DND-41 (cell line): Measurements from ENCODE around the gene CCDC32.

Experiments
- ATAC-seq: fragments of 200-7000 bp; cut with Tn5 transposase; 3 replicates; pipeline ENCODE4 v1.9.1; 2021; ENCODE audit warnings: low read depth; ENCODE audit not compliant: insufficient read depth
- DNase-seq: peaks from one replicate; pipeline ENCODE4 v3.0.0-alpha.2; 2020
- H2AFZ ChIP-seq: 2 replicates; pipeline ENCODE4 v1.6.0; 2012; ENCODE audit warnings: low read depth, low read length
- H3K27ac ChIP-seq: 2 replicates; pipeline ENCODE4 v1.5.1; 2012; ENCODE audit warnings: low read length, inconsistent platforms
- H3K27me3 ChIP-seq: fragments of 200-600 bp; sonication (generic); 2 replicates; pipeline ENCODE4 v1.6.0; 2012; ENCODE audit warnings: low read length, mild to moderate bottlenecking, inconsistent platforms; ENCODE audit not compliant: insufficient read depth, poor library complexity
- H3K36me3 ChIP-seq: 2 replicates; pipeline ENCODE4 v1.5.1; 2012; ENCODE audit warnings: low read length, inconsistent platforms; ENCODE audit not compliant: insufficient read depth
- H3K4me1 ChIP-seq: 2 replicates; pipeline ENCODE4 v1.5.1; 2012; ENCODE audit warnings: mild to moderate bottlenecking, low read length; ENCODE audit not compliant: insufficient read depth
- H3K4me2 ChIP-seq: 2 replicates; pipeline ENCODE4 v1.6.0; 2012; ENCODE audit warnings: mild to moderate bottlenecking, moderate library complexity, low read length, inconsistent platforms; ENCODE audit not compliant: insufficient read depth
- H3K4me3 ChIP-seq, 2 experiments: fragments of 200-600 bp in 1 of 2; shearing (Covaris generic) in 1 of 2; 2 replicates each; pipeline ENCODE4 v1.5.1; 2012 to 2016; ENCODE audit warnings: inconsistent platforms in 2 of 2, low read length in 2 of 2, mild to moderate bottlenecking in 2 of 2, low read depth in 1 of 2, moderate library complexity in 1 of 2
- H3K79me2 ChIP-seq: 2 replicates; pipeline ENCODE4 v1.6.0; 2012; ENCODE audit warnings: low read length, inconsistent platforms; ENCODE audit not compliant: insufficient read depth
- H3K9ac ChIP-seq: 2 replicates; pipeline ENCODE4 v1.6.0; 2012; ENCODE audit warnings: low read depth, mild to moderate bottlenecking, inconsistent platforms, low read length, moderate library complexity
- H3K9me3 ChIP-seq: 2 replicates; pipeline ENCODE4 v1.5.1; 2012; ENCODE audit warnings: low read length, moderate library complexity, mild to moderate bottlenecking, inconsistent platforms; ENCODE audit not compliant: insufficient read depth, severe bottlenecking
- H4K20me1 ChIP-seq: 2 replicates; pipeline ENCODE4 v1.6.0; 2012; ENCODE audit warnings: low read length; ENCODE audit not compliant: insufficient read depth
- CTCF ChIP-seq: IDR thresholded peaks from 2 replicates; pipeline ENCODE4 v1.5.1; 2012; ENCODE audit warnings: borderline replicate concordance, low read length, moderate library complexity, mild to moderate bottlenecking; ENCODE audit not compliant: poor library complexity, severe bottlenecking; ENCODE audit errors: extremely low read depth
- EZH2 ChIP-seq: IDR thresholded peaks from 3 replicates; pipeline ENCODE4 v1.6.1; 2012; ENCODE audit warnings: borderline replicate concordance, low read depth, mild to moderate bottlenecking, moderate library complexity, low read length, inconsistent platforms; ENCODE audit not compliant: severe bottlenecking

The CCDC32 gene

GRCh38 chr15:40564591-40565332 is at the start of gene CCDC32:
TSS of gene CCDC32 (minus strand) at chr15:40565042. CDS start at chr15:40563015, 2,027 bp downstream.
- DNase-seq (peak; percentile 96), ATAC-seq (peak; percentile 97)
- TF ChIP-seq CTCF, result no peak
- no peak for TF ChIP-seq EZH2
- Histone ChIP-seq H2AFZ (peak within 1 kb of the TSS; percentile 80), H3K9me3 (no peaks in the 10 kb centered on the region), H3K9ac (peak within 1 kb of the TSS; percentile 68), H3K4me1 (peaks cover 36% of the 10 kb centered on the region), H3K27me3 (no peaks in the 10 kb centered on the region), H3K4me3 (peak within 1 kb of the TSS; percentile 58 to 80; a peak in 3 of 4 replicates), H3K4me2 (peak within 1 kb of the TSS; percentile 70), H3K36me3 (peaks cover 4% of the 10 kb centered on the region; the same call in 1 of the 2 replicates), H4K20me1 (no peaks in the 10 kb centered on the region), H3K27ac (peak within 1 kb of the TSS; percentile 73), H3K79me2 (peaks cover 24% of the 10 kb centered on the region)

- Histone ChIP-seq H3K27me3 (no peaks in the 10 kb centered on the region), H3K9ac (no peak overlapping the region), H3K4me1 (no peaks in the 10 kb centered on the region), H4K20me1 (no peaks in the 10 kb centered on the region), H2AFZ (no peak overlapping the region), H3K79me2 (no peaks in the 10 kb centered on the region), H3K4me3 (no peak overlapping the region), H3K4me2 (no peak overlapping the region), H3K36me3 (peaks cover 66% of the 10 kb centered on the region), H3K27ac (no peak overlapping the region), H3K9me3 (no peaks in the 10 kb centered on the region)
- ATAC-seq, result no peak
- DNase-seq, result no peak
- TF ChIP-seq CTCF (no peak), EZH2 (no peak)
Observed at GRCh38 chr15:40613080-40613479, 48.2 kb upstream of the CCDC32 start.

GRCh38 chr15:40603935-40604334 is 39.1 kb upstream of the CCDC32 start:
- H3K36me3 ChIP-seq, result peaks cover 53% of the 10 kb centered on the region
- H3K4me1 ChIP-seq, result peaks cover 3% of the 10 kb centered on the region; the same call in 1 of the 2 replicates
- TF ChIP-seq CTCF, result no peak
- TF ChIP-seq EZH2, result no peak
- H3K4me3 ChIP-seq, result no peak overlapping the region
- DNase-seq (no peak), ATAC-seq (no peak)
- peaks cover 7% of the 10 kb centered on the region; the same call in 1 of the 2 replicates for H4K20me1 ChIP-seq
- H3K4me2 ChIP-seq, result no peak overlapping the region
- H3K79me2 ChIP-seq, result peaks cover 69% of the 10 kb centered on the region
- no peak overlapping the region for H3K9ac ChIP-seq
- H3K27ac ChIP-seq, result no peak overlapping the region
- no peaks in the 10 kb centered on the region for H3K27me3 ChIP-seq
- H2AFZ ChIP-seq, result no peak overlapping the region
- H3K9me3 ChIP-seq, result no peaks in the 10 kb centered on the region
